ENCODE data around the gene PRMT7. TPM values are rescaled to one million over a fixed set of nuclear protein-coding genes. Genes with fewer than 3 reads are reported as not detected.

PRMT7 gene
- polyA plus RNA-seq, 1 donor (not counting 4 experiments of a cell fraction or from before 2014, with no cell fraction given) = 27.4 TPM

DNA sequence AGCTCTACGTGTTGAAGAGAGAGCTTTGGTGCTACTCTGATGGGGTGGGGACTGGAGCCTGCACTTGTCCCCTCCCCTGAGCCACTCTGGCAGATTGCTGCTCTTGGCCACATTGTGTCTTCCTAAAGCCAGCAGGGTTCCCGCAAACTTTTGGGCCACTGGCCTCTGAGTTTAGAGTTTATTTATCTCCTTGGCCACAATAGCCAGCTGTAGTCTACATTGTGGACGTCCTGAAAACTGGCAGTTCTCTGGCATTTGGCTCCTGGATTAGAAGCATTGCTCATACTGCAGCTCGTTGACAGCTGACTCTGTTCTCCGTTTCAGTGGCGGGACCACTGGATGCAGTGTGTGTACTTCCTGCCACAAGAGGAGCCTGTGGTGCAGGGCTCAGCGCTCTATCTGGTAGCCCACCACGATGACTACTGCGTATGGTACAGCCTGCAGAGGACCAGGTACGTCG lies 34.6 kb downstream of the PRMT7 start:
- H3K4me1 ChIP-seq (ENCODE audit: control insufficient read depth, extremely low read depth, insufficient read depth, low read length) = peaks cover 7% of the 10 kb centered on the region
- H3K9me1 ChIP-seq (ENCODE audit: control insufficient read depth, extremely low read depth, insufficient read depth, low read length) = no peaks in the 10 kb centered on the region
- DNase-seq (ENCODE audit: low read depth, low spot score) (no peak), FAIRE-seq (no peak)
- peaks cover 18 to 38% of the 10 kb centered on the region in 2 experiments for H3K36me3 ChIP-seq (ENCODE audit: control insufficient read depth in 2 of 2, extremely low read depth in 1 of 2, insufficient read depth in 2 of 2, low read length in 2 of 2)
- no peak overlapping the region for H3K27ac ChIP-seq (ENCODE audit: control insufficient read depth, insufficient read depth, low read length)
- H4K20me1 ChIP-seq (ENCODE audit: control insufficient read depth, extremely low read depth, insufficient read depth, low read length) = peaks cover 4% of the 10 kb centered on the region
- TF ChIP-seq EZH2 (IDR thresholded peaks at IDR 0.05; ENCODE audit: low read length) (no peak), CTCF (optimal IDR thresholded peaks at IDR 0.05 in 1 of 3, IDR thresholded peaks at IDR 0.05 in 1 of 3, conservative IDR thresholded peaks at IDR 0.05 in 1 of 3; ENCODE audit: extremely low read depth in 1 of 3, insufficient read depth in 2 of 3, low read length in 3 of 3) (no peak)
- H3K9me3 ChIP-seq (ENCODE audit: control insufficient read depth, low read depth, low read length) = no peaks in the 10 kb centered on the region
- dilution Hi-C loops (cut with MboI; ENCODE audit: extremely low pct_ligation_motif_present, low sequenced_read_pairs) = no loop called here
- no peaks in the 10 kb centered on the region for H3K27me3 ChIP-seq (ENCODE audit: control insufficient read depth, extremely low read depth, insufficient read depth, low read length)
- no peak overlapping the region for H3K4me2 ChIP-seq (ENCODE audit: control insufficient read depth, extremely low read depth, insufficient read depth, low read depth, low read length)
- no peak overlapping the region for H3K4me3 ChIP-seq (ENCODE audit: control insufficient read depth in 2 of 3, extremely low read depth in 1 of 3, insufficient read depth in 2 of 3, low read depth in 1 of 3, low read length in 3 of 3)
- H2AFZ ChIP-seq (ENCODE audit: control insufficient read depth, low read length) = no peak overlapping the region
- no peak overlapping the region for H3K9ac ChIP-seq (ENCODE audit: control insufficient read depth, extremely low read depth, insufficient read depth, low read length)
- no peaks in the 10 kb centered on the region for H3K79me2 ChIP-seq (ENCODE audit: control insufficient read depth, insufficient read depth, low read length)

- H3K9ac ChIP-seq (ENCODE audit: control insufficient read depth, extremely low read depth, insufficient read depth, low read length) = no peak overlapping the region
- no peak overlapping the region for H2AFZ ChIP-seq (ENCODE audit: control insufficient read depth, low read length)
- no peak for TF ChIP-seq CTCF (optimal IDR thresholded peaks at IDR 0.05 in 1 of 3, IDR thresholded peaks at IDR 0.05 in 1 of 3, conservative IDR thresholded peaks at IDR 0.05 in 1 of 3; ENCODE audit: extremely low read depth in 1 of 3, insufficient read depth in 2 of 3, low read length in 3 of 3)
- TF ChIP-seq EZH2 (IDR thresholded peaks at IDR 0.05; ENCODE audit: low read length) = no peak
- no peak overlapping the region for H3K27ac ChIP-seq (ENCODE audit: control insufficient read depth, insufficient read depth, low read length)
- no peaks in the 10 kb centered on the region for H3K9me1 ChIP-seq (ENCODE audit: control insufficient read depth, extremely low read depth, insufficient read depth, low read length)
- H3K9me3 ChIP-seq (ENCODE audit: control insufficient read depth, low read depth, low read length) = no peaks in the 10 kb centered on the region
- no peak overlapping the region for H3K4me2 ChIP-seq (ENCODE audit: control insufficient read depth, extremely low read depth, insufficient read depth, low read depth, low read length)
- H3K27me3 ChIP-seq (ENCODE audit: control insufficient read depth, extremely low read depth, insufficient read depth, low read length) = no peaks in the 10 kb centered on the region
- no peak overlapping the region for H3K4me3 ChIP-seq (ENCODE audit: control insufficient read depth in 2 of 3, extremely low read depth in 1 of 3, insufficient read depth in 2 of 3, low read depth in 1 of 3, low read length in 3 of 3)
- dilution Hi-C loops (cut with MboI; ENCODE audit: extremely low pct_ligation_motif_present, low sequenced_read_pairs) = no loop called here
- H3K4me1 ChIP-seq (ENCODE audit: control insufficient read depth, extremely low read depth, insufficient read depth, low read length) = peaks cover 7% of the 10 kb centered on the region
- FAIRE-seq = no peak
- H3K79me2 ChIP-seq (ENCODE audit: control insufficient read depth, insufficient read depth, low read length) = no peaks in the 10 kb centered on the region
- DNase-seq (ENCODE audit: low read depth, low spot score) = no peak
- peaks cover 4% of the 10 kb centered on the region for H4K20me1 ChIP-seq (ENCODE audit: control insufficient read depth, extremely low read depth, insufficient read depth, low read length)
- peaks cover 15 to 34% of the 10 kb centered on the region in 2 experiments for H3K36me3 ChIP-seq (ENCODE audit: control insufficient read depth in 2 of 2, extremely low read depth in 1 of 2, insufficient read depth in 2 of 2, low read length in 2 of 2)
Measured at GRCh38 chr16:68345958-68346635, 35.3 kb downstream of the PRMT7 start.

All from keratinocyte (primary cell).